Right forelimb (tissue), 1 donor: Measurements from ENCODE around the gene ANKS1B.
"Not testable (repeated sequence)": the region's sequence is repeated elsewhere in the genome, so short reads cannot be mapped to it uniquely, and the experiment has no call there.

Experiments used
- DNase-seq: peaks from one replicate; pipeline ENCODE4 v3.0.0-alpha.2; 2018

Gene ANKS1B

GRCh38 chr12:98985156-98985555, 999.6 kb downstream of the ANKS1B start:
- no peak for DNase-seq

- no peak for DNase-seq
Measured at GRCh38 chr12:98983647-98984046, 1001.1 kb downstream of the ANKS1B start.

GRCh38 chr12:98980508-98980907, 1004.2 kb downstream of the ANKS1B start:
- DNase-seq = no peak

- no peak for DNase-seq
Measured at GRCh38 chr12:98977186-98977585, 1007.5 kb downstream of the ANKS1B start.

- DNase-seq = no peak
Measured at GRCh38 chr12:98974767-98975381, 1009.9 kb downstream of the ANKS1B start.

GRCh38 chr12:98973395-98973794, 1011.3 kb downstream of the ANKS1B start:
- DNase-seq = no peak

GRCh38 chr12:98970950-98971349, 1013.8 kb downstream of the ANKS1B start:
- DNase-seq = no peak

- no peak for DNase-seq
Measured at GRCh38 chr12:98970210-98970609, 1014.5 kb downstream of the ANKS1B start.

- no peak for DNase-seq
Measured at GRCh38 chr12:98968896-98969295, 1015.8 kb downstream of the ANKS1B start.

- DNase-seq = not testable (repeated sequence)
Measured at GRCh38 chr12:98957135-98957534, 1027.6 kb downstream of the ANKS1B start.

GRCh38 chr12:98955284-98955683, 1029.5 kb downstream of the ANKS1B start:
- DNase-seq = no peak

- DNase-seq = no peak
Measured at GRCh38 chr12:98954506-98954905, 1030.2 kb downstream of the ANKS1B start.

- no peak for DNase-seq
Measured at GRCh38 chr12:98951406-98951805, 1033.3 kb downstream of the ANKS1B start.

GRCh38 chr12:98948343-98948949, 1036.3 kb downstream of the ANKS1B start:
- DNase-seq = no peak

- no peak for DNase-seq
Measured at GRCh38 chr12:98945864-98946263, 1038.9 kb downstream of the ANKS1B start.

GRCh38 chr12:98939926-98940325, 1044.8 kb downstream of the ANKS1B start:
- no peak for DNase-seq

- no peak for DNase-seq
Measured at GRCh38 chr12:98939350-98939749, 1045.4 kb downstream of the ANKS1B start.

GRCh38 chr12:98935847-98936246, 1048.9 kb downstream of the ANKS1B start:
- no peak for DNase-seq

- DNase-seq = no peak
Measured at GRCh38 chr12:98922871-98923270, 1061.9 kb downstream of the ANKS1B start.

GRCh38 chr12:98918176-98918863, 1066.4 kb downstream of the ANKS1B start:
- no peak for DNase-seq

- DNase-seq = no peak
Measured at GRCh38 chr12:98916106-98916505, 1068.6 kb downstream of the ANKS1B start.

- no peak for DNase-seq
Measured at GRCh38 chr12:98912401-98912974, 1072.2 kb downstream of the ANKS1B start.

- DNase-seq = no peak
Measured at GRCh38 chr12:98911396-98911795, 1073.3 kb downstream of the ANKS1B start.

GRCh38 chr12:98909746-98910145, 1075.0 kb downstream of the ANKS1B start:
- DNase-seq = no peak
